HFFc6 (cell line): Measurements from ENCODE around the gene EEF1AKMT2. TPM values are rescaled to one million over a fixed set of nuclear protein-coding genes. Genes with fewer than 3 reads are reported as not detected.
A peak's percentile ranks its signal among the peaks of the same experiment; 100 is the strongest.
"Not testable (repeated sequence)": the region's sequence is repeated elsewhere in the genome, so short reads cannot be mapped to it uniquely, and the experiment has no call there.

Source experiments
- DNase-seq: peaks from one replicate; pipeline ENCODE4 v3.0.0-alpha.2; 2018
- H3K27ac Mint-ChIP-seq: 2 replicates; pipeline ENCODE4 v1.8.0; 2020; ENCODE audit warnings: mild to moderate bottlenecking, mixed read lengths
- H3K27me3 Mint-ChIP-seq: 2 replicates; pipeline ENCODE4 v1.8.0; 2021; ENCODE audit warnings: mild to moderate bottlenecking, moderate library complexity, mixed read lengths; ENCODE audit not compliant: insufficient read depth
- H3K36me3 Mint-ChIP-seq: 2 replicates; pipeline ENCODE4 v1.8.0; 2021; ENCODE audit warnings: low read depth, mixed read lengths
- H3K4me1 Mint-ChIP-seq: 2 replicates; pipeline ENCODE4 v1.8.0; 2020; ENCODE audit warnings: low read depth, mixed read lengths
- H3K4me3 Mint-ChIP-seq: 2 replicates; pipeline ENCODE4 v1.8.0; 2020; ENCODE audit warnings: mild to moderate bottlenecking, moderate library complexity, mixed read lengths
- H3K9me3 Mint-ChIP-seq: 2 replicates; pipeline ENCODE4 v1.8.0; 2020; ENCODE audit warnings: mild to moderate bottlenecking, mixed read lengths
- total RNA-seq, 6 experiments: library from RNA; stranded (reverse); fragmentation: NEBNext Ultra II Directional; extraction: Animal tissue kit (Norgen Biotek cat#: 25700); gene quantifications; 2 replicates in 1 of 6; 3 replicates in 5 of 6; pipeline ENCODE4 v1.2.3, GENCODE V29; 2021
- TF ChIP-seq, protein P1 (sequence below): fragments of 200-600 bp; sonication (generic); IDR thresholded peaks from 2 replicates; pipeline ENCODE4 v1.5.0; 2021; ENCODE audit warnings: antibody characterized with exemption, mild to moderate bottlenecking

EEF1AKMT2 gene
- total RNA-seq, 6 experiments from 2014 or later, result 15.8 to 19.5 (median 17.7) TPM

DNA sequence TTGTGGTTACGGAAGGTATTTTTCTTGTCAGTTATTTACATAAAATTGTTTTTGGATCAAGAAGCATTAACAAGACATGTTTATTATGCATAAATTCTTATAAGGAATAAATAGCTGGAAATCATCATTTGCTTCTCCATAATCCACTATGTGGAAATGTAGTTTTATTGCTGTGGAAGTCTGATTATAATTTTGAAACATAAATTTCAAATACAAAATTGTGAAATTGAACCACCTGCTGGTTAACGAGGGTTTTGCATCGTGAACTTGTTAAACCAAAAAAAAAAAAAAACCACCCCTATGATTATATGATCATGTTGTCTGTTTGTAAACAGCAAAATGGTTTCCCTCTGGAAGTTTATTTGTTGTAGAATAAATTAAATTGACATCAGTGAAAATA lies 35.8 kb upstream of the EEF1AKMT2 start:
- no peak overlapping the region for H3K27ac Mint-ChIP-seq
- no peaks in the 10 kb centered on the region for H3K27me3 Mint-ChIP-seq
- H3K4me3 Mint-ChIP-seq, result no peak overlapping the region
- H3K9me3 Mint-ChIP-seq, result no peaks in the 10 kb centered on the region
- H3K4me1 Mint-ChIP-seq, result no peaks in the 10 kb centered on the region
- DNase-seq, result peak; percentile 8
- peaks cover 5% of the 10 kb centered on the region; the same call in 1 of the 2 replicates for H3K36me3 Mint-ChIP-seq
- TF ChIP-seq, protein P1, sequence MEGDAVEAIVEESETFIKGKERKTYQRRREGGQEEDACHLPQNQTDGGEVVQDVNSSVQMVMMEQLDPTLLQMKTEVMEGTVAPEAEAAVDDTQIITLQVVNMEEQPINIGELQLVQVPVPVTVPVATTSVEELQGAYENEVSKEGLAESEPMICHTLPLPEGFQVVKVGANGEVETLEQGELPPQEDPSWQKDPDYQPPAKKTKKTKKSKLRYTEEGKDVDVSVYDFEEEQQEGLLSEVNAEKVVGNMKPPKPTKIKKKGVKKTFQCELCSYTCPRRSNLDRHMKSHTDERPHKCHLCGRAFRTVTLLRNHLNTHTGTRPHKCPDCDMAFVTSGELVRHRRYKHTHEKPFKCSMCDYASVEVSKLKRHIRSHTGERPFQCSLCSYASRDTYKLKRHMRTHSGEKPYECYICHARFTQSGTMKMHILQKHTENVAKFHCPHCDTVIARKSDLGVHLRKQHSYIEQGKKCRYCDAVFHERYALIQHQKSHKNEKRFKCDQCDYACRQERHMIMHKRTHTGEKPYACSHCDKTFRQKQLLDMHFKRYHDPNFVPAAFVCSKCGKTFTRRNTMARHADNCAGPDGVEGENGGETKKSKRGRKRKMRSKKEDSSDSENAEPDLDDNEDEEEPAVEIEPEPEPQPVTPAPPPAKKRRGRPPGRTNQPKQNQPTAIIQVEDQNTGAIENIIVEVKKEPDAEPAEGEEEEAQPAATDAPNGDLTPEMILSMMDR, result peak; percentile 84

DNA sequence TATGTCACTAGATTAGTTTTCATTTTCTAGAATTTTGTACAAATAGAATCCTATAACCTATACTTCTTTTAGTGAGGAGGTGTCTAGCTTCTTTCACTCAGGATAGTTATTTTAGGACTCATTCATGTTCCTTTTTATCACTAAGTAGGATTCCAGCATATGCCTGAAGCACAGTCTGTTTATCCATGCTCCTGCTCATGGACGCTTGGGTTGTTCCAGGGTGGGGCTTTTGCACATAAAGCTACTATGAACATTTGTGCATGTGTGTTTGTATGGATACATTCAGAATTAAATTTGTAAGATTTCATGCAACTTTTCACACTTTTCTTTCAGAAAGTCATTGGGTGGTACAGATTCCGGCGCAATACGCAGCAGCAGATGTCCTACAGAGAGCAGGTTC lies 34.6 kb upstream of the EEF1AKMT2 start:
- DNase-seq, result no peak
- TF ChIP-seq, protein P1, result no peak
- Mint-ChIP-seq H3K27ac (no peak overlapping the region; the same call in 1 of the 2 replicates), H3K4me3 (no peak overlapping the region), H3K4me1 (no peaks in the 10 kb centered on the region), H3K36me3 (peaks cover 13% of the 10 kb centered on the region; the same call in 1 of the 2 replicates), H3K9me3 (no peaks in the 10 kb centered on the region), H3K27me3 (no peaks in the 10 kb centered on the region)

DNA sequence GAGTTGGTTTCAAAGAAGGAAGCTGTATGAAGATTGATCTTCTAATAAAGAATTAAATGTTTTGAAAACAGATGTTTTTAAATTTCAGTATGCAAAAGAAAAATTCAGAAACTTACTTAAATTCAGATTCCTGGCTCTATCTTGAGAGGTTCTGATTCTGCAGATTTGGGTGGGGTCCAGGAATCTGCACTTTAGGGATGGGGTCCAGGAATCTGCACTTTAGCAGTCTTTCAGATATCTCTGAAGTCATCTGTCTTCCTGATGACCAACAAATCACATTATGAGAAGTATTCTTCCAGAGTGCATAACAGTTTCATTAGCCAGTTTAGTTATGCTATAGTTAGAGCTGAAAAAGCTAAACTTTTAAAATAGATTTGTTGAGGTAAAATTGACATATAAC lies 34.0 kb upstream of the EEF1AKMT2 start:
- no peak overlapping the region for H3K27ac Mint-ChIP-seq

GRCh38 chr10:124824932-124825331 lies 33.2 kb upstream of the EEF1AKMT2 start:
- not testable (repeated sequence) for H3K27ac Mint-ChIP-seq, H3K9me3 Mint-ChIP-seq, H3K4me3 Mint-ChIP-seq, H3K4me1 Mint-ChIP-seq, DNase-seq, H3K27me3 Mint-ChIP-seq
- peaks cover 12% of the 10 kb centered on the region; the same call in 1 of the 2 replicates for H3K36me3 Mint-ChIP-seq

More for the DNA sequence above, 34.0 kb upstream of the EEF1AKMT2 start:
- H3K36me3 Mint-ChIP-seq, result peaks cover 10% of the 10 kb centered on the region; the same call in 1 of the 2 replicates
- H3K27me3 Mint-ChIP-seq, result no peaks in the 10 kb centered on the region
- H3K4me1 Mint-ChIP-seq, result no peaks in the 10 kb centered on the region
- no peak overlapping the region for H3K4me3 Mint-ChIP-seq
- no peaks in the 10 kb centered on the region for H3K9me3 Mint-ChIP-seq
- no peak for DNase-seq
- TF ChIP-seq, protein P1, result no peak

GRCh38 chr10:124824507-124824906 lies 32.8 kb upstream of the EEF1AKMT2 start:
- Mint-ChIP-seq H3K4me3 (no peak overlapping the region), H3K27me3 (no peaks in the 10 kb centered on the region), H3K9me3 (no peaks in the 10 kb centered on the region), H3K36me3 (peaks cover 14% of the 10 kb centered on the region; the same call in 1 of the 2 replicates), H3K4me1 (no peaks in the 10 kb centered on the region), H3K27ac (no peak overlapping the region)
- DNase-seq, result no peak
- TF ChIP-seq, protein P1, result no peak

GRCh38 chr10:124821520-124821919 lies 29.8 kb upstream of the EEF1AKMT2 start:
- TF ChIP-seq, protein P1, result no peak
- no peak for DNase-seq
- no peak overlapping the region for H3K4me3 Mint-ChIP-seq
- no peaks in the 10 kb centered on the region for H3K9me3 Mint-ChIP-seq
- H3K27me3 Mint-ChIP-seq, result no peaks in the 10 kb centered on the region
- no peak overlapping the region for H3K27ac Mint-ChIP-seq
- peaks cover 19% of the 10 kb centered on the region; the same call in 1 of the 2 replicates for H3K36me3 Mint-ChIP-seq
- H3K4me1 Mint-ChIP-seq, result no peaks in the 10 kb centered on the region
